Measurements from ENCODE around the gene DNAJC18.

GRCh38 chr5:139361835-139362429, 77.4 kb downstream of the DNAJC18 start:
- no peak for TF ChIP-seq CTCF (IDR thresholded peaks at IDR 0.05; ENCODE audit: low read length)
- no peak for TF ChIP-seq EZH2 (IDR thresholded peaks at IDR 0.05; ENCODE audit: borderline replicate concordance, low read length)

Measured in OCI-LY1 (cell line).